ENCODE measurements around the gene OR6X1.

The OR6X1 gene

DNA sequence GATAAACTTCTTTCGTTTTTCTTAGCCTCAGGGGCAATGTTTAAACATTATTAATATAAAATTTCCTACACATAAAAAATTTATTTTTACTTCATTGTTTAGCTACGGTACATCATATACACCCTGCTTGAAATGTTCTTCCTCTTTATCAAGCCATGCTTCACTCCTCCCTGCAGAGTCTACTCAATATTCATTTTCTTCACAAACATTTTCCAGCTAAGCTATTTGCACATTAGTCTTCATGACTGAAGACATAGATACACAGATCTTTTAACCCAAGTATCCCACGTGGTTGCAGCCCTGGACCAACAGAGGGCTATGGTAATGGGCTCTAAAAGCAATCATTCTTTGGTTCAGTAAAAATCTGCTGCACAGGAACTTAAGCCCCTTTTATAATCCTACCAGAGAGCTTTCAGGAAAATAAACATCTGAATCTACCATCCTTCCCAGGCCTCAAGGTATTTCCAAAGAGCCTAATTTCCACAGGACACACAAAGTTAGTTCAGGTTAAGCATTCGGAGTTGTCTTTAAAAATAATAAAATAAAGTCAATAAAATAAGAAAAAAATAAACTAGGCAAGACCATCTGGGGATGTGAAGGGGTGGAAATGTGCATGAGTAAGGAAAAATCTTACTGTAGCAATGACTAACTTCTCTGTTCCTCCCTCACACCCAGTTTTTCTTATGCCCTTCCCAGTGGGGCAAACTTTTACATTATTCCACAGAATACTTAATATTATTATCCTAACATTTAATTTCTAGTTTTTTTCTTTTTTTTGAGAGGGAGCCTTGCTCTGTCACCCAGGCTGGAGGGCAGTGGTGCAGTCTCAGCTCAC, 21.6 kb upstream of the OR6X1 start:
- Histone ChIP-seq H3K9me3 (ENCODE audit: insufficient read depth, low read depth, low read length) (no peaks in the 10 kb centered on the region), H3K9ac (ENCODE audit: low read depth, low read length) (peak overlapping the region; percentile 67; the same call in 1 of the 2 replicates), H3K27me3 (ENCODE audit: insufficient read depth, low read length) (no peaks in the 10 kb centered on the region), H3K27ac (ENCODE audit: low read length) (peak overlapping the region; percentile 70), H3K4me3 (ENCODE audit: low read length) (peak overlapping the region; percentile 4; the same call in 1 of the 2 replicates), H3K36me3 (ENCODE audit: insufficient read depth, low read depth, low read length) (no peaks in the 10 kb centered on the region), H3K4me1 (ENCODE audit: insufficient read depth, low read length) (peaks cover 52% of the 10 kb centered on the region; the same call in 1 of the 2 replicates)

GRCh38 chr11:123775289-123775688, 21.0 kb upstream of the OR6X1 start:
- Histone ChIP-seq H3K27me3 (ENCODE audit: insufficient read depth, low read length) (no peaks in the 10 kb centered on the region), H3K27ac (ENCODE audit: low read length) (peak overlapping the region; percentile 92), H3K9ac (ENCODE audit: low read depth, low read length) (peak overlapping the region; percentile 67; the same call in 1 of the 2 replicates), H3K9me3 (ENCODE audit: insufficient read depth, low read depth, low read length) (no peaks in the 10 kb centered on the region), H3K4me3 (ENCODE audit: low read length) (peak overlapping the region; percentile 4; the same call in 1 of the 2 replicates), H3K4me1 (ENCODE audit: insufficient read depth, low read length) (peaks cover 49% of the 10 kb centered on the region; the same call in 1 of the 2 replicates), H3K36me3 (ENCODE audit: insufficient read depth, low read depth, low read length) (no peaks in the 10 kb centered on the region)

DNA sequence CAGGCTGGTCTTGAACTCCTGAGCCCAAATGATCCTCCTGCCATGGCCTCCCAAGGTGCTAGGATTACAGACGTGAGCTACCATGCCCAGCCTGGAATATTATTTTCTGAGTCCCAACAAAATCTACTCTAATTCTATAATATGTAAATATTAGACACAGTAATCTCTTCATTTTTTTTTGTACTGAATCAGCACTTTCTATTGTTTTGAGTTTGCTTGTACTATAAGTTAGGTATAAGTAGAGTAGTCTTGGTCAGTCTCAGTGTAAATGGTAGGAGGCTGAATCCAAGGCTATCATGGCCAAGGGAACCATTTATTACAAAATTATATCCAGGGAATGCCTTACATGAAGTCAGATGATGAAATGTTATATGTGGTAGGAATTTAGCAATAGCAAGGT, 19.6 kb upstream of the OR6X1 start:
- Histone ChIP-seq H3K4me3 (ENCODE audit: low read length) (no peak overlapping the region), H3K36me3 (ENCODE audit: insufficient read depth, low read depth, low read length) (no peaks in the 10 kb centered on the region), H3K9me3 (ENCODE audit: insufficient read depth, low read depth, low read length) (no peaks in the 10 kb centered on the region), H3K4me1 (ENCODE audit: insufficient read depth, low read length) (peaks cover 45% of the 10 kb centered on the region; the same call in 1 of the 2 replicates), H3K27me3 (ENCODE audit: insufficient read depth, low read length) (no peaks in the 10 kb centered on the region), H3K27ac (ENCODE audit: low read length) (peak overlapping the region; percentile 92), H3K9ac (ENCODE audit: low read depth, low read length) (peak overlapping the region; percentile 57; the same call in 1 of the 2 replicates)

DNA sequence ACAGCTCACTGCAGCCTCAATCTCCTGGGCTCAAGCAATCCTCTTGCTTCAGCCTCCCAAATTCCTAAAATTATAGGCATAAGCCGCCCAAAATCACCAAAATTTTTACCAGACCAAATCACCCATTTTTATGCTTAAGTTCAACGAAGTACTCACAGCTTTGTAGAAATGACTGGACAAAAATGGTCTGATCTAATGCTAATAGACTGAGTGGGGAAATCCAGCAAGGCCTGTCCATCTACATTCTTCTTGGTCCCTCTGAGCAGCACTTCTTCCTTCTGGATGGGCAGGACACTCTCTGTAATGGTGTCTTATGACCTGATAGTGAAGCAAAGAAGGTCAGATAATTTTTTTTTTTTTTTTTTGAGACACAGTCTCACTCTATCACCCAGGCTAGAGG, 18.7 kb upstream of the OR6X1 start:
- H3K36me3 ChIP-seq (ENCODE audit: insufficient read depth, low read depth, low read length), result no peaks in the 10 kb centered on the region
- H3K27ac ChIP-seq (ENCODE audit: low read length), result no peak overlapping the region
- H3K9ac ChIP-seq (ENCODE audit: low read depth, low read length), result no peak overlapping the region
- H3K27me3 ChIP-seq (ENCODE audit: insufficient read depth, low read length), result no peaks in the 10 kb centered on the region
- H3K4me3 ChIP-seq (ENCODE audit: low read length), result no peak overlapping the region
- H3K4me1 ChIP-seq (ENCODE audit: insufficient read depth, low read length), result peaks cover 39% of the 10 kb centered on the region; the same call in 1 of the 2 replicates
- H3K9me3 ChIP-seq (ENCODE audit: insufficient read depth, low read depth, low read length), result no peaks in the 10 kb centered on the region

DNA sequence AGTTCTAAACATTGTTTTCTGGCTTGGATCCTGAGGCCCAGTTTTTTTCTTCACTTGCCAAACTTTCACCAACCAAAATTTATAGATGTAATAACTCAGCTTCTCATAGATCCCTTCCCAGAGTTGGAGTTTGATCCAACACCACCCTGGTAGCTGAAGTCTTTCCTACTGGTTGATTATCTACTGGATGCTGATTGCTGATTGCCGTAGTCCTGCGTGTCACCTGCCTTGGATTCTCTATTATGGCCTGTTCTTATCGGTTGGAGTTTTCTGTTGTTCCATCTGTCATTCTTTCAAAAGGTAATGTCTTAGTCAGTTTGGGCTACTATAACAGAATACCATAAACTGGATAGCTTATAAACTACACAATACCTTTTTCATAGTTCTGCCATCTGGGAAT, 17.3 kb upstream of the OR6X1 start:
- Histone ChIP-seq H3K4me1 (ENCODE audit: insufficient read depth, low read length) (peaks cover 26% of the 10 kb centered on the region; the same call in 1 of the 2 replicates), H3K27ac (ENCODE audit: low read length) (no peak overlapping the region), H3K27me3 (ENCODE audit: insufficient read depth, low read length) (no peaks in the 10 kb centered on the region), H3K9me3 (ENCODE audit: insufficient read depth, low read depth, low read length) (no peaks in the 10 kb centered on the region), H3K36me3 (ENCODE audit: insufficient read depth, low read depth, low read length) (no peaks in the 10 kb centered on the region), H3K4me3 (ENCODE audit: low read length) (no peak overlapping the region), H3K9ac (ENCODE audit: low read depth, low read length) (no peak overlapping the region)

- Histone ChIP-seq H3K4me3 (ENCODE audit: low read length) (no peak overlapping the region), H3K9ac (ENCODE audit: low read depth, low read length) (no peak overlapping the region), H3K27me3 (ENCODE audit: insufficient read depth, low read length) (no peaks in the 10 kb centered on the region), H3K9me3 (ENCODE audit: insufficient read depth, low read depth, low read length) (no peaks in the 10 kb centered on the region), H3K4me1 (ENCODE audit: insufficient read depth, low read length) (peaks cover 18% of the 10 kb centered on the region; the same call in 1 of the 2 replicates), H3K36me3 (ENCODE audit: insufficient read depth, low read depth, low read length) (no peaks in the 10 kb centered on the region), H3K27ac (ENCODE audit: low read length) (no peak overlapping the region)
Observed at GRCh38 chr11:123770712-123771111, 16.4 kb upstream of the OR6X1 start.

DNA sequence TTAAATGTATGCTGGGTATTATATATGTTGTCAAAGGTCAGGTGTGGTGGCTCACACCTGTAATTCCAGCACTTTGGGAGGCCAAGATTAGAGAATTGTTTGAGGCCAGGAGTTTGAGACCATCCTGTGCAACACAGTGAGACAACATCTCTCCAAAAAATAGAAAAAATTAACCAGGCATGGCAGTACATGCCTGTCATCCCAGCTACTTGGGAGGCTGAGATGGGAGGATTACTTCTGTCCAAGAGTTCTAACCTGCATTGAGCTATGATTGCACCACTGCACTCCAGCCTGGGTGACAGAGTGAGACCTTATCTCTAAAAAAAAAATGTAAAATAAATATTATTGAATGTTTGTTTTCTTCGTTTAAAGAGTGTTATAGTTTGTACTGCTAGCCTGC, 11.3 kb upstream of the OR6X1 start:
- H3K27ac ChIP-seq (ENCODE audit: low read length), result no peak overlapping the region
- no peaks in the 10 kb centered on the region for H3K27me3 ChIP-seq (ENCODE audit: insufficient read depth, low read length)
- H3K9me3 ChIP-seq (ENCODE audit: insufficient read depth, low read depth, low read length), result peaks cover 16% of the 10 kb centered on the region; the same call in 1 of the 2 replicates
- no peak overlapping the region for H3K4me3 ChIP-seq (ENCODE audit: low read length)
- H3K36me3 ChIP-seq (ENCODE audit: insufficient read depth, low read depth, low read length), result no peaks in the 10 kb centered on the region
- no peak overlapping the region for H3K9ac ChIP-seq (ENCODE audit: low read depth, low read length)
- H3K4me1 ChIP-seq (ENCODE audit: insufficient read depth, low read length), result no peaks in the 10 kb centered on the region

GRCh38 chr11:123762422-123762821, 8.1 kb upstream of the OR6X1 start:
- H3K9ac ChIP-seq (ENCODE audit: low read depth, low read length), result no peak overlapping the region
- H3K9me3 ChIP-seq (ENCODE audit: insufficient read depth, low read depth, low read length), result peaks cover 16% of the 10 kb centered on the region; the same call in 1 of the 2 replicates
- no peaks in the 10 kb centered on the region for H3K36me3 ChIP-seq (ENCODE audit: insufficient read depth, low read depth, low read length)

GRCh38 chr11:123760894-123761293, 6.6 kb upstream of the OR6X1 start:
- Histone ChIP-seq H3K4me3 (ENCODE audit: low read length) (no peak overlapping the region), H3K9ac (ENCODE audit: low read depth, low read length) (no peak overlapping the region), H3K4me1 (ENCODE audit: insufficient read depth, low read length) (no peaks in the 10 kb centered on the region), H3K36me3 (ENCODE audit: insufficient read depth, low read depth, low read length) (no peaks in the 10 kb centered on the region), H3K9me3 (ENCODE audit: insufficient read depth, low read depth, low read length) (peaks cover 16% of the 10 kb centered on the region; the same call in 1 of the 2 replicates), H3K27me3 (ENCODE audit: insufficient read depth, low read length) (no peaks in the 10 kb centered on the region), H3K27ac (ENCODE audit: low read length) (no peak overlapping the region)

More at GRCh38 chr11:123762422-123762821, 8.1 kb upstream of the OR6X1 start:
- Histone ChIP-seq H3K27ac (ENCODE audit: low read length) (no peak overlapping the region), H3K27me3 (ENCODE audit: insufficient read depth, low read length) (no peaks in the 10 kb centered on the region), H3K4me3 (ENCODE audit: low read length) (no peak overlapping the region), H3K4me1 (ENCODE audit: insufficient read depth, low read length) (no peaks in the 10 kb centered on the region)

GRCh38 chr11:123757976-123758375, 3.7 kb upstream of the OR6X1 start:
- Histone ChIP-seq H3K27ac (ENCODE audit: low read length) (no peak overlapping the region), H3K9ac (ENCODE audit: low read depth, low read length) (no peak overlapping the region), H3K27me3 (ENCODE audit: insufficient read depth, low read length) (no peaks in the 10 kb centered on the region), H3K9me3 (ENCODE audit: insufficient read depth, low read depth, low read length) (peaks cover 13% of the 10 kb centered on the region; the same call in 1 of the 2 replicates), H3K36me3 (ENCODE audit: insufficient read depth, low read depth, low read length) (no peaks in the 10 kb centered on the region), H3K4me1 (ENCODE audit: insufficient read depth, low read length) (no peaks in the 10 kb centered on the region), H3K4me3 (ENCODE audit: low read length) (no peak overlapping the region)

GRCh38 chr11:123755813-123756212, 1.5 kb upstream of the OR6X1 start:
- no peaks in the 10 kb centered on the region; the same call in 1 of the 2 replicates for H3K4me1 ChIP-seq (ENCODE audit: insufficient read depth, low read length)
- no peak overlapping the region for H3K27ac ChIP-seq (ENCODE audit: low read length)
- no peaks in the 10 kb centered on the region for H3K27me3 ChIP-seq (ENCODE audit: insufficient read depth, low read length)
- no peaks in the 10 kb centered on the region for H3K36me3 ChIP-seq (ENCODE audit: insufficient read depth, low read depth, low read length)
- H3K4me3 ChIP-seq (ENCODE audit: low read length), result no peak overlapping the region
- H3K9ac ChIP-seq (ENCODE audit: low read depth, low read length), result no peak overlapping the region
- H3K9me3 ChIP-seq (ENCODE audit: insufficient read depth, low read depth, low read length), result no peaks in the 10 kb centered on the region

- Histone ChIP-seq H3K27ac (ENCODE audit: low read length) (no peak overlapping the region), H3K27me3 (ENCODE audit: insufficient read depth, low read length) (no peaks in the 10 kb centered on the region), H3K4me3 (ENCODE audit: low read length) (no peak overlapping the region)
Observed at GRCh38 chr11:123755344-123755743, 1.0 kb upstream of the OR6X1 start.

More at GRCh38 chr11:123755344-123755743, 1.0 kb upstream of the OR6X1 start:
- Histone ChIP-seq H3K9ac (ENCODE audit: low read depth, low read length) (no peak overlapping the region), H3K36me3 (ENCODE audit: insufficient read depth, low read depth, low read length) (no peaks in the 10 kb centered on the region), H3K4me1 (ENCODE audit: insufficient read depth, low read length) (no peaks in the 10 kb centered on the region; the same call in 1 of the 2 replicates), H3K9me3 (ENCODE audit: insufficient read depth, low read depth, low read length) (no peaks in the 10 kb centered on the region; the same call in 1 of the 2 replicates)
